ENCODE measurements around the gene KCNQ1.

- TF ChIP-seq CTCF (IDR thresholded peaks at IDR 0.05) (no peak), EZH2 (IDR thresholded peaks at IDR 0.05; ENCODE audit: borderline replicate concordance, insufficient read depth, low read depth, low read length, poor library complexity, severe bottlenecking) (no peak)
Observed at GRCh38 chr11:2673250-2673610, 228.4 kb downstream of the KCNQ1 start.

Measured in B cell (primary cell).